Tibial artery (tissue), 4 donors: ENCODE results near the gene MLPH.

Experiments
- DNase-seq, 2 donors: peaks; one replicate each; pipeline ENCODE4 v3.0.0-alpha.2; 2019
- H3K27ac ChIP-seq, 2 donors: fragments of 200-600 bp; sonication (generic) in 1 of 2; 1 replicate in 1 of 2; 2 replicates in 1 of 2; pipeline ENCODE4 v1.5.1; 2018 to 2019; ENCODE audit warnings: mild to moderate bottlenecking in 1 of 2
- H3K27me3 ChIP-seq, 2 donors: fragments of 200-600 bp; sonication (generic) in 1 of 2; one replicate each; pipeline versions ENCODE4 v1.5.1 to v1.6.0; 2016 to 2019
- H3K36me3 ChIP-seq, 3 donors: fragments of 200-600 bp; sonication (generic) in 2 of 3; one replicate each; pipeline ENCODE4 v1.5.1; 2016 to 2019; ENCODE audit warnings: mild to moderate bottlenecking in 2 of 3
- H3K4me1 ChIP-seq, 4 donors: fragments of 200-600 bp; sonication (generic) in 2 of 4; 1 replicate in 3 of 4; 2 replicates in 1 of 4; pipeline ENCODE4 v1.5.1; 2016 to 2019
- H3K4me3 ChIP-seq, 2 donors: fragments of 200-600 bp; sonication (generic) in 1 of 2; 1 replicate in 1 of 2; 2 replicates in 1 of 2; pipeline ENCODE4 v1.5.1; 2018 to 2019; ENCODE audit warnings: mild to moderate bottlenecking in 2 of 2
- H3K9me3 ChIP-seq, 3 donors: fragments of 200-600 bp; sonication (generic) in 1 of 3; one replicate each; pipeline ENCODE4 v1.5.1; 2016 to 2019
- CTCF ChIP-seq, 2 experiments: fragments of 200-600 bp in 1 of 2; fragments of 450-650 bp in 1 of 2; IDR thresholded peaks; one replicate each; pipeline ENCODE4 v1.5.1; 2017 to 2019; ENCODE audit warnings: antibody characterized with exemption in 2 of 2, mild to moderate bottlenecking in 1 of 2, moderate library complexity in 1 of 2
- intact Hi-C: fragments of 100-400 bp; cut with DNase I; formaldehyde crosslinking; loops from one replicate; pipeline ENCODE4 v1.15.0; 2023; ENCODE audit warnings: low total_unique reads

Gene MLPH

GRCh38 chr2:237596520-237597195 lies 109.6 kb downstream of the MLPH start:
- intact Hi-C loops, result no loop called here
- H3K4me1 ChIP-seq, result peaks cover 0 to 65% (median 38%) of the 10 kb centered on the region in 4 donors
- peak overlapping the region; percentile 97 to 98 for H3K27ac ChIP-seq
- H3K27me3 ChIP-seq, result no peaks in the 10 kb centered on the region
- no peak for TF ChIP-seq CTCF (IDR thresholded peaks at IDR 0.05)
- no peaks in the 10 kb centered on the region for H3K36me3 ChIP-seq
- no peak overlapping the region for H3K4me3 ChIP-seq
- DNase-seq, result no peak
- H3K9me3 ChIP-seq, result no peaks in the 10 kb centered on the region

- H3K36me3 ChIP-seq, result no peaks in the 10 kb centered on the region
- peaks cover 0 to 67% (median 37%) of the 10 kb centered on the region in 4 donors for H3K4me1 ChIP-seq
- intact Hi-C loops, result no loop called here
- H3K27ac ChIP-seq, result peak overlapping the region; percentile 97 to 98
- no peak for DNase-seq
- TF ChIP-seq CTCF (IDR thresholded peaks at IDR 0.05), result no peak
- no peak overlapping the region for H3K4me3 ChIP-seq
- no peaks in the 10 kb centered on the region for H3K27me3 ChIP-seq
- H3K9me3 ChIP-seq, result no peaks in the 10 kb centered on the region
Observed at GRCh38 chr2:237597196-237598145, 110.4 kb downstream of the MLPH start.

- Histone ChIP-seq H3K4me3 (no peak overlapping the region), H3K4me1 (peaks cover 0 to 59% (median 33%) of the 10 kb centered on the region in 4 donors), H3K36me3 (no peaks in the 10 kb centered on the region), H3K27ac (peak overlapping the region; percentile 97 to 98), H3K27me3 (no peaks in the 10 kb centered on the region), H3K9me3 (no peaks in the 10 kb centered on the region)
- no peak for TF ChIP-seq CTCF (IDR thresholded peaks at IDR 0.05)
- intact Hi-C loops, result no loop called here
- DNase-seq, result no peak
Observed at GRCh38 chr2:237598468-237599208, 111.6 kb downstream of the MLPH start.

- peaks cover 0 to 55% (median 26%) of the 10 kb centered on the region in 4 donors for H3K4me1 ChIP-seq
- TF ChIP-seq CTCF (IDR thresholded peaks at IDR 0.05), result no peak
- no peaks in the 10 kb centered on the region for H3K36me3 ChIP-seq
- peak overlapping the region; percentile 97 to 98 for H3K27ac ChIP-seq
- DNase-seq, result no peak
- intact Hi-C loops, result loop anchor here (5.0 kb wide), 1 partner anchor 143 kb away; no protein-coding TSS in a partner anchor
- H3K27me3 ChIP-seq, result no peaks in the 10 kb centered on the region
- no peaks in the 10 kb centered on the region for H3K9me3 ChIP-seq
- H3K4me3 ChIP-seq, result peak overlapping the region; percentile 24 to 42
Observed at GRCh38 chr2:237599465-237600110, 112.5 kb downstream of the MLPH start.
